Endothelial cell of umbilical vein (primary cell): Measurements from ENCODE around the gene ADM5. TPM values are rescaled to one million over a fixed set of nuclear protein-coding genes. Genes with fewer than 3 reads are reported as not detected.

Experiments
- BruUV-seq: library from RNA; stranded (reverse); fragments of 400-500 nt; replicated peaks from 2 replicates; lab custom pipeline; 2021; lab: Mats Ljungman, UMichigan
- CTCF ChIA-PET: fragments of 300-600, 350-600 bp; sonication (Branson Sonifier 250); formaldehyde crosslinking; loops from one replicate; lab custom pipeline; 2021; ENCODE audit warnings: antibody characterized with exemption, inconsistent platforms; lab: Charles Lee
- POLR2A ChIA-PET: fragments of 300-600, 350-600 bp; sonication (Branson Sonifier 250); formaldehyde crosslinking; loops from one replicate; lab custom pipeline; 2021; ENCODE audit warnings: antibody characterized with exemption, inconsistent platforms; lab: Charles Lee
- DNase-seq: peaks from one replicate; pipeline ENCODE4 v3.0.0-alpha.2; 2011; ENCODE audit warnings: low read depth, low spot score
- FAIRE-seq: peaks from 2 replicates; lab custom pipeline; 2011; peaks lifted over from hg19 to GRCh38; lab: Jason Lieb, UNC
- H2AFZ ChIP-seq: 2 replicates; pipeline ENCODE4 v1.6.0; 2012; ENCODE audit warnings: low read depth, low read length, control low read depth, inconsistent platforms
- H3K27ac ChIP-seq: 2 replicates; pipeline ENCODE4 v1.5.1; 2011; ENCODE audit warnings: low read depth, mild to moderate bottlenecking, control low read depth, low read length, moderate library complexity; ENCODE audit not compliant: insufficient read depth
- H3K27me3 ChIP-seq, 2 experiments: 2 replicates each; pipeline versions ENCODE4 v1.6.0 to v1.6.1; 2011; ENCODE audit warnings: low read length in 2 of 2, mixed read lengths in 1 of 2; ENCODE audit not compliant: control insufficient read depth in 2 of 2, insufficient read depth in 2 of 2
- H3K36me3 ChIP-seq, 2 experiments: 2 replicates in 1 of 2; 3 replicates in 1 of 2; pipeline ENCODE4 v1.5.1; 2011; ENCODE audit warnings: low read length in 2 of 2, mild to moderate bottlenecking in 1 of 2, moderate library complexity in 1 of 2; ENCODE audit not compliant: control insufficient read depth in 2 of 2, insufficient read depth in 2 of 2; ENCODE audit errors: extremely low read depth in 1 of 2
- H3K4me1 ChIP-seq: 3 replicates; pipeline ENCODE4 v1.5.1; 2011; ENCODE audit warnings: mild to moderate bottlenecking, low read length; ENCODE audit not compliant: control insufficient read depth, insufficient read depth; ENCODE audit errors: extremely low read depth
- H3K4me2 ChIP-seq: 2 replicates; pipeline ENCODE4 v1.6.1; 2011; ENCODE audit warnings: low read length, control low read depth, mixed read lengths; ENCODE audit not compliant: insufficient read depth
- H3K4me3 ChIP-seq, 3 experiments: fragments of 200-600 bp in 1 of 3; sonication (generic), shearing (Covaris generic) in 1 of 3; replicated peaks in 1 of 3; 2 replicates each; pipeline ENCODE4 v1.5.1; 2011 to 2016; ENCODE audit warnings: control low read depth in 3 of 3, low read length in 3 of 3, mild to moderate bottlenecking in 2 of 3, inconsistent platforms in 1 of 3, low read depth in 1 of 3, moderate library complexity in 1 of 3; ENCODE audit not compliant: insufficient read depth in 1 of 3
- H3K79me2 ChIP-seq: 2 replicates; pipeline ENCODE4 v1.6.0; 2012; ENCODE audit warnings: low read length, inconsistent platforms; ENCODE audit not compliant: control insufficient read depth, insufficient read depth
- H3K9ac ChIP-seq: replicated peaks from 2 replicates; pipeline ENCODE3; 2011; ENCODE audit warnings: low read length, control low read depth; ENCODE audit not compliant: insufficient read depth; ENCODE audit errors: extremely low read depth
- H3K9me1 ChIP-seq: replicated peaks from 3 replicates; pipeline ENCODE4 v1.6.0; 2011; ENCODE audit warnings: mild to moderate bottlenecking, low read length; ENCODE audit not compliant: control insufficient read depth, insufficient read depth; ENCODE audit errors: extremely low read depth
- H3K9me3 ChIP-seq: replicated peaks from 2 replicates; pipeline ENCODE4 v1.5.1; 2012; ENCODE audit warnings: low read length, inconsistent platforms; ENCODE audit not compliant: control insufficient read depth, insufficient read depth
- H4K20me1 ChIP-seq: replicated peaks from 2 replicates; pipeline ENCODE3; 2011; ENCODE audit warnings: mild to moderate bottlenecking, low read length; ENCODE audit not compliant: control insufficient read depth, insufficient read depth; ENCODE audit errors: extremely low read depth
- CTCF ChIP-seq, 2 donors: IDR thresholded peaks; 1 replicate in 1 of 2; 2 replicates in 1 of 2; pipeline ENCODE4 v1.5.1; 2011; ENCODE audit warnings: low read length in 2 of 2, mild to moderate bottlenecking in 2 of 2, moderate library complexity in 2 of 2, control low read depth in 1 of 2, inconsistent platforms in 1 of 2, low read depth in 1 of 2; ENCODE audit not compliant: insufficient read depth in 1 of 2; ENCODE audit errors: extremely low read depth in 1 of 2
- EZH2 ChIP-seq: IDR thresholded peaks from 2 replicates; pipeline ENCODE4 v1.6.1; 2012; ENCODE audit warnings: borderline replicate concordance, low read depth, mild to moderate bottlenecking, moderate library complexity, low read length, inconsistent platforms; ENCODE audit not compliant: severe bottlenecking
- FOS ChIP-seq: IDR thresholded peaks from 2 replicates; pipeline ENCODE4 v1.6.1; 2011; ENCODE audit warnings: mild to moderate bottlenecking, low read length, moderate library complexity, borderline replicate concordance; ENCODE audit not compliant: insufficient read depth
- GATA2 ChIP-seq: IDR thresholded peaks from 2 replicates; pipeline ENCODE4 v1.7.0; 2011; ENCODE audit warnings: low read depth, mild to moderate bottlenecking, moderate library complexity, mixed read lengths, low read length; ENCODE audit not compliant: insufficient read length, insufficient read depth
- MAX ChIP-seq: IDR thresholded peaks from 2 replicates; pipeline ENCODE4 v1.6.1; 2011; ENCODE audit not compliant: insufficient read depth, insufficient read length
- dilution Hi-C: fragments of 300-500 bp; cut with MboI; formaldehyde crosslinking; loops from one replicate; pipeline ENCODE4 v1.15.0; 2019; ENCODE audit warnings: low sequenced_read_pairs; ENCODE audit not compliant: extremely low pct_ligation_motif_present
- intact Hi-C: fragments of 100-400 bp; cut with micrococcal nuclease; formaldehyde crosslinking; loops from one replicate; pipeline ENCODE4 v1.10.0; 2022
- polyA plus RNA-seq, 4 experiments: library from polyadenylated mRNA; depleted of rRNA in 3 of 4; stranded (reverse) in 3 of 4; unstranded in 1 of 4; fragments of >200 nt; gene quantifications; 2 replicates each; pipeline versions ENCODE4 v1.2.1 to v1.2.3, GENCODE V29; 2011 to 2012; ENCODE audit warnings: missing spikeins in 1 of 4
- total RNA-seq: library from RNA; stranded (reverse); gene quantifications from 2 replicates; pipeline ENCODE4 v1.2.3, GENCODE V29; 2021

ADM5 gene
- total and polyA plus RNA-seq, 2 donors (not counting 3 experiments of a cell fraction or from before 2014, with no cell fraction given), result 3.3 to 4.4 TPM

GRCh38 chr19:49669516-49669915 lies 19.9 kb upstream of the ADM5 start:
- Histone ChIP-seq H3K4me1 (peaks cover 10% of the 10 kb centered on the region), H2AFZ (no peak overlapping the region), H3K36me3 (no peaks in the 10 kb centered on the region), H4K20me1 (no peaks in the 10 kb centered on the region), H3K27ac (no peak overlapping the region), H3K9ac (no peak overlapping the region), H3K9me3 (no peaks in the 10 kb centered on the region), H3K27me3 (no peaks in the 10 kb centered on the region), H3K4me3 (no peak overlapping the region), H3K79me2 (peaks cover 17% of the 10 kb centered on the region), H3K4me2 (no peak overlapping the region), H3K9me1 (no peaks in the 10 kb centered on the region)
- no TSS peak for BruUV-seq
- FAIRE-seq, result no peak
- intact Hi-C loops (no loop called here), dilution Hi-C loops (no loop called here)
- ChIA-PET POLR2A (no interaction called here), CTCF (interaction anchor here (0.7 to 0.9 kb wide), 2 partner anchors 12 to 95 kb away, joined by 3 read pairs; no protein-coding TSS in a partner anchor)
- TF ChIP-seq EZH2 (no peak), GATA2 (no peak), FOS (no peak)
- no peak for DNase-seq

- Histone ChIP-seq H3K9me1 (no peaks in the 10 kb centered on the region), H3K9me3 (no peaks in the 10 kb centered on the region), H3K27me3 (no peaks in the 10 kb centered on the region), H3K79me2 (peaks cover 4% of the 10 kb centered on the region), H2AFZ (peak overlapping the region; percentile 82), H3K4me1 (peaks cover 5% of the 10 kb centered on the region), H4K20me1 (no peaks in the 10 kb centered on the region), H3K27ac (no peak overlapping the region), H3K4me3 (peak overlapping the region in 1 of 3 experiments; percentile 26), H3K36me3 (no peaks in the 10 kb centered on the region), H3K4me2 (peak overlapping the region; percentile 19), H3K9ac (peak overlapping the region; percentile 18)
- ChIA-PET POLR2A (no interaction called here), CTCF (interaction anchor here (0.7 to 2.9 kb wide), 14 partner anchors 8 to 169 kb away, joined by 3 to 10 read pairs (median 4); partner anchors contain the start of genes RRAS and SCAF1)
- intact Hi-C loops, result loop anchor here (1.0 to 2.0 kb wide), 2 partner anchors 82 to 170 kb away; no protein-coding TSS in a partner anchor
- no TSS peak for BruUV-seq
- DNase-seq, result peak; percentile 81
- dilution Hi-C loops, result no loop called here
- TF ChIP-seq FOS (no peak), GATA2 (no peak), MAX (no peak), CTCF (IDR thresholded peaks at IDR 0.05; ENCODE audit: extremely low read depth in 1 of 2, insufficient read depth in 1 of 2, low read depth in 1 of 2, low read length in 2 of 2) (peak; percentile 95 to 97), EZH2 (no peak)
- peak; percentile 93 for FAIRE-seq
These were observed 17.1 kb upstream of the ADM5 start for GRCh38 chr19:49672131-49672919.
